MM.1S (cell line): ENCODE data around the gene RAB11FIP4.

ENCODE experiments used
- DNase-seq: peaks from one replicate; pipeline ENCODE4 v3.0.0-alpha.2; 2015
- H2AFZ ChIP-seq: fragments of 300-600 bp; sonication (generic); 2 replicates; pipeline ENCODE4 v1.6.0; 2016; ENCODE audit warnings: antibody characterized with exemption, low read length
- H3F3A ChIP-seq: fragments of 300-600 bp; sonication (generic); 2 replicates; pipeline ENCODE4 v1.6.1; 2016; ENCODE audit warnings: mild to moderate bottlenecking, antibody characterized with exemption, low read length, moderate library complexity, mixed read lengths; ENCODE audit not compliant: insufficient read depth
- H3K27ac ChIP-seq: fragments of 300-600 bp; sonication (generic); 2 replicates; pipeline ENCODE4 v1.5.1; 2016; ENCODE audit warnings: mild to moderate bottlenecking, low read length
- H3K27me3 ChIP-seq: fragments of 300-600 bp; sonication (generic); replicated peaks from 2 replicates; pipeline ENCODE4 v1.6.0; 2016; ENCODE audit warnings: low read length; ENCODE audit not compliant: insufficient read depth
- H3K36me3 ChIP-seq: fragments of 300-600 bp; sonication (generic); replicated peaks from 2 replicates; pipeline ENCODE4 v1.6.1; 2016; ENCODE audit warnings: mild to moderate bottlenecking, low read length, mixed read lengths; ENCODE audit not compliant: insufficient read depth
- H3K4me1 ChIP-seq: fragments of 300-600 bp; sonication (generic); 2 replicates; pipeline ENCODE4 v1.6.1; 2016; ENCODE audit warnings: low read length, mixed read lengths
- H3K4me2 ChIP-seq: fragments of 300-600 bp; sonication (generic); 2 replicates; pipeline ENCODE4 v1.6.0; 2016; ENCODE audit warnings: low read depth, low read length
- H3K4me3 ChIP-seq: fragments of 300-600 bp; sonication (generic); 2 replicates; pipeline ENCODE4 v1.5.1; 2016; ENCODE audit warnings: low read length, mixed read lengths
- H3K79me2 ChIP-seq: fragments of 300-600 bp; sonication (generic); 2 replicates; pipeline ENCODE4 v1.6.1; 2016; ENCODE audit warnings: mixed run types, low read length, mixed read lengths
- H3K9ac ChIP-seq: fragments of 300-600 bp; sonication (generic); 2 replicates; pipeline ENCODE4 v1.6.1; 2016; ENCODE audit warnings: low read length, mixed read lengths
- H3K9me2 ChIP-seq: fragments of 300-600 bp; sonication (generic); replicated peaks from 2 replicates; pipeline ENCODE4 v1.6.1; 2016; ENCODE audit warnings: mild to moderate bottlenecking, low read length, mixed read lengths; ENCODE audit not compliant: insufficient read depth
- H3K9me3 ChIP-seq: fragments of 300-600 bp; sonication (generic); replicated peaks from 2 replicates; pipeline ENCODE4 v1.6.1; 2016; ENCODE audit warnings: mild to moderate bottlenecking, low read length, mixed read lengths; ENCODE audit not compliant: insufficient read depth
- H4K20me1 ChIP-seq: fragments of 300-600 bp; sonication (generic); 2 replicates; pipeline ENCODE4 v1.6.1; 2016; ENCODE audit warnings: mild to moderate bottlenecking, low read length, moderate library complexity, mixed read lengths; ENCODE audit not compliant: insufficient read depth
- CTCF ChIP-seq: fragments of 300-600 bp; sonication (generic); IDR thresholded peaks from 2 replicates; pipeline ENCODE4 v1.5.1; 2016; ENCODE audit warnings: antibody characterized with exemption, low read length, mixed read lengths
- EZH2 ChIP-seq: fragments of 300-600 bp; sonication (generic); optimal IDR thresholded peaks from 2 replicates; pipeline ENCODE3; 2017; ENCODE audit warnings: low read depth, mild to moderate bottlenecking, antibody characterized with exemption, low read length, mixed read lengths
- EZH2phosphoT487 ChIP-seq: fragments of 300-600 bp; sonication (generic); IDR thresholded peaks from 2 replicates; pipeline ENCODE4 v1.6.1; 2018; ENCODE audit warnings: antibody characterized with exemption, low read length

Gene RAB11FIP4

DNA sequence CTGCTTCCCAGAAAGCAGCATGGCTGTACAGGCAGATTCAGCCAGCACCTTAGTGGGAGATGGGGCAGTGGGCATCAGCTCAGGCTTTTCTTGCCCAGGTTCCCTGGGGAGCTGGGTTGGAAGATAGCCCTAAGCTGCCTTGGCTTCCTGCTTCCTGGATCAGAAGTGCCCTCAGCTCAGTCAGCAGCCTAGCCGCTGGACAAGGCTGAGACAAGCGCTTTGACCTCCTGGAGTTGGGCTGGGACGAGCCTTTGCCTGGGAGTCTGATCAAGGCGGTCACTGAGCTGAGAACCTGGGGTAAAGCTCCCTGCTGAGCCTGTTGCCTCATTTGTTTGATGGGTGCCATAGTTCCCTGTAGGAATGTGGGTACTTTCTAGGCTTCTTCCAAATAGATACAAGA, 190.0 kb downstream of the RAB11FIP4 start:
- Histone ChIP-seq H3K27ac (no peak overlapping the region), H3F3A (no peaks in the 10 kb centered on the region), H3K4me2 (no peak overlapping the region), H3K9me2 (no peaks in the 10 kb centered on the region), H3K9me3 (no peaks in the 10 kb centered on the region), H4K20me1 (no peaks in the 10 kb centered on the region), H3K4me3 (no peak overlapping the region), H3K9ac (no peak overlapping the region), H3K79me2 (no peaks in the 10 kb centered on the region), H3K4me1 (peaks cover 10% of the 10 kb centered on the region), H2AFZ (no peak overlapping the region), H3K36me3 (no peaks in the 10 kb centered on the region), H3K27me3 (no peaks in the 10 kb centered on the region)
- TF ChIP-seq CTCF (no peak), EZH2 (no peak), EZH2phosphoT487 (no peak)
- DNase-seq: no peak

DNA sequence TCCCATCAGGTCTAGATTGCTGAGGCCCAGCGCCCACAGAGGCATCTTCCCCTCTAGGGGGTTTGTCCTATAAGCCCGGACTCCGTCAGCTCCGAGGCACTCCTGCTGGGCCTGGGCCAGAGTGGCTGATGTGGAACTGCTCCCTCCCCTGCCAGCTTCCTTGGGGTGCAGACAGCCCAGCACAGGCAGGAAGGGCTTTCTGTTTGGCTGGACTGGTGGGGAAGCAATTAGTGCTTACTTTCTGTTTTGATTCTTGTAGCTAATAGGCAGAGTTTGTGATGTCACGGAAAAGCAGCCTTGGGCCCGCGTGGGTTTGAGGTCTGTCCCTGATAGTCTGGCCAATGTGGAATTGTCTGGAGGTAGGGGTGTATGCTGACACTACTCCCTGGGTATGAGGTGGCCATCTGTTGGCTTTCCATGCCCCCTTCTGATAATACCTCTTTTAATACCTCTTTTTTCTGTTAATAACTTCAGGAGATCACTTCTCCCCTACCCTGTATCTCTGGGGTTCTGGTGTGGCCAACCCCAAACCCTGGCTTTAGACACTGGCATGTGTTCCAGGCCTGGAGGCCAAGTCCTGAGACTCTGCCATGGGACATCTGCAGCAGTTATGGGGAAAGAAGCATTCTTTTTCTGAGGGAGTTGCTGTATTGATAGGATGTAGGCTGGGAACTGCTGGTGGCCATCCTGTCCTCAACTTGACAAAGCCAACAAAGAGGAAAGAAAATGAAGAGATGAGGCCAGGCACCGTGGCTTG, 190.9 kb downstream of the RAB11FIP4 start:
- peaks cover 10% of the 10 kb centered on the region for H3K4me1 ChIP-seq
- H3K9ac ChIP-seq: no peak overlapping the region; the same call in 1 of the 2 replicates

DNA sequence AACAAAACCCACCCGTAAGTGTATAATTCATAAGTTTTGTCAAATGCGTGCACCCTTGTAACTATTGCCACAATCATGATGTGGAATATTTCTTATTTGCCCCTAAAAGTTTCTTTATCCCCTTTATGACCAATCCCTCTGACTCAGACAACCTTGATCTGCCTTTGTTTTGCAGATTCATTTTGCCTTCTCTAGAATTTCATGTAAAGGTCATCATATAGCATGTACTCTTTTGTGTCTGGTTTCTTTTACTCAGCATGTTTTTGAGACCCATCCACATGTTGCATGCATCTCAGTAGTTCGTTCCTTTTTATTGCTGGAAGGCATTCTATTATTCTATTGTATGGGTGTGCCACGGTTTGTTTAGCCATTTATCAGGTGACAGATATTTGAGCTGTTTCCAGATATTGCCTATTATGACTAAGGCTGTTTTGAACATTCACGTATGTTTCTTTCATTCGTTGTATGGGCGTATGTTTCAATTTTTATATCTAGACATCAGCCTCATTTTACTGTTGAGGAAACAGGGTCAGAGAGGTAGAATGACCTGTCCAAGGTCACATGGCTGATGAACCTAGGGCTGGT, 192.4 kb downstream of the RAB11FIP4 start:
- Histone ChIP-seq H3K9me3 (no peaks in the 10 kb centered on the region), H3K4me1 (peaks cover 10% of the 10 kb centered on the region), H3K9ac (no peak overlapping the region), H2AFZ (no peak overlapping the region), H3K4me3 (no peak overlapping the region), H3K27me3 (no peaks in the 10 kb centered on the region), H3F3A (no peaks in the 10 kb centered on the region), H4K20me1 (no peaks in the 10 kb centered on the region), H3K4me2 (no peak overlapping the region), H3K27ac (no peak overlapping the region), H3K36me3 (no peaks in the 10 kb centered on the region), H3K9me2 (no peaks in the 10 kb centered on the region), H3K79me2 (no peaks in the 10 kb centered on the region)
- TF ChIP-seq EZH2 (no peak), CTCF (no peak)
- no peak for DNase-seq

More for the DNA sequence above, 190.9 kb downstream of the RAB11FIP4 start:
- Histone ChIP-seq H3K4me3 (no peak overlapping the region), H3K9me2 (no peaks in the 10 kb centered on the region), H2AFZ (peak overlapping the region; percentile 71), H3K27ac (no peak overlapping the region), H3K4me2 (peak overlapping the region; percentile 30; the same call in 1 of the 2 replicates), H3K36me3 (no peaks in the 10 kb centered on the region), H3K9me3 (no peaks in the 10 kb centered on the region), H4K20me1 (no peaks in the 10 kb centered on the region), H3K27me3 (no peaks in the 10 kb centered on the region), H3F3A (no peaks in the 10 kb centered on the region), H3K79me2 (no peaks in the 10 kb centered on the region)
- peak; percentile 33 for DNase-seq
- TF ChIP-seq EZH2phosphoT487: no peak
- no peak for TF ChIP-seq EZH2
- TF ChIP-seq CTCF: no peak
